CD4-positive, alpha-beta memory T cell (primary cell): ENCODE measurements around the gene CMIP. TPM values are rescaled to one million over a fixed set of nuclear protein-coding genes. Genes with fewer than 3 reads are reported as not detected.

Source experiments
- CTCF ChIA-PET: fragments of 350-600 bp; sonication (Branson Sonifier 250); formaldehyde crosslinking; loops from one replicate; lab custom pipeline; 2021; ENCODE audit warnings: inconsistent platforms; ENCODE audit not compliant: partially characterized antibody; lab: Charles Lee
- POLR2A ChIA-PET: fragments of 350-600 bp; sonication (Branson Sonifier 250); formaldehyde crosslinking; loops from one replicate; lab custom pipeline; 2021; ENCODE audit not compliant: partially characterized antibody; lab: Charles Lee
- DNase-seq, 5 donors: peaks; one replicate each; pipeline versions ENCODE4 v3.0.0 to v3.0.0-alpha.2; 2020 to 2022; ENCODE audit warnings: mixed read lengths in 1 of 5
- H3K27ac ChIP-seq: one replicate; pipeline ENCODE4 v1.7.0; 2013; ENCODE audit warnings: low read depth, low read length
- H3K27me3 ChIP-seq: 2 replicates; pipeline ENCODE4 v1.7.0; 2013; ENCODE audit warnings: mild to moderate bottlenecking, low read length, moderate library complexity; ENCODE audit not compliant: insufficient read depth
- H3K36me3 ChIP-seq: 2 replicates; pipeline ENCODE4 v1.7.0; 2013; ENCODE audit warnings: mild to moderate bottlenecking, low read length, moderate library complexity; ENCODE audit not compliant: insufficient read depth
- H3K4me1 ChIP-seq: 2 replicates; pipeline ENCODE4 v1.7.0; 2013; ENCODE audit warnings: mild to moderate bottlenecking, low read length, moderate library complexity; ENCODE audit not compliant: insufficient read depth
- H3K4me3 ChIP-seq, 2 donors: one replicate each; pipeline ENCODE4 v1.7.0; 2013; ENCODE audit warnings: low read length in 2 of 2, mild to moderate bottlenecking in 1 of 2
- H3K9me3 ChIP-seq, 2 donors: one replicate each; pipeline ENCODE4 v1.7.0; 2013; ENCODE audit warnings: low read length in 2 of 2, control low read depth in 1 of 2; ENCODE audit not compliant: control insufficient read depth in 1 of 2
- H3K27ac Mint-ChIP-seq, 7 donors: one replicate each; pipeline ENCODE4 v1.8.0; 2020 to 2021; ENCODE audit warnings: mixed read lengths in 7 of 7, mild to moderate bottlenecking in 6 of 7, inconsistent platforms in 3 of 7, moderate library complexity in 3 of 7
- H3K27me3 Mint-ChIP-seq, 2 donors: one replicate each; pipeline ENCODE4 v1.8.0; 2020 to 2021; ENCODE audit warnings: mixed read lengths in 2 of 2
- H3K36me3 Mint-ChIP-seq, 2 donors: one replicate each; pipeline ENCODE4 v1.8.0; 2020 to 2021; ENCODE audit warnings: mixed read lengths in 2 of 2, inconsistent platforms in 1 of 2, mild to moderate bottlenecking in 1 of 2
- H3K4me1 Mint-ChIP-seq, 4 donors: one replicate each; pipeline ENCODE4 v1.8.0; 2020 to 2021; ENCODE audit warnings: mixed read lengths in 4 of 4, mild to moderate bottlenecking in 1 of 4
- H3K4me3 Mint-ChIP-seq, 8 donors: one replicate each; pipeline ENCODE4 v1.8.0; 2020 to 2021; ENCODE audit warnings: mixed read lengths in 8 of 8, mild to moderate bottlenecking in 7 of 8, moderate library complexity in 6 of 8, inconsistent platforms in 3 of 8
- H3K9me3 Mint-ChIP-seq, 8 donors: one replicate each; pipeline ENCODE4 v1.8.0; 2020 to 2021; ENCODE audit warnings: mixed read lengths in 8 of 8, mild to moderate bottlenecking in 5 of 8, inconsistent platforms in 3 of 8, moderate library complexity in 1 of 8
- intact Hi-C: fragments of 100-400 bp; cut with micrococcal nuclease; formaldehyde crosslinking; loops from one replicate; pipeline ENCODE4 v1.15.1; 2023
- polyA plus RNA-seq, 2 donors: library from polyadenylated mRNA; unstranded; fragments of 300-500 nt; fragmentation: Illumina TruSeq; gene quantifications; one replicate each; pipeline ENCODE4 v1.2.3, GENCODE V29; 2021
- total RNA-seq, 2 experiments: library from RNA; stranded (reverse); gene quantifications; one replicate each; pipeline ENCODE4 v1.2.3, GENCODE V29; 2021

CMIP gene
- total and polyA plus RNA-seq, 4 experiments from 2014 or later = 0.84 to 36.4 (median 33.2) TPM; not detected in 1

- POLR2A ChIA-PET = no interaction called here
- intact Hi-C loops = no loop called here
- no peaks in the 10 kb centered on the region for H3K27me3 Mint-ChIP-seq
- no peak overlapping the region for H3K4me3 Mint-ChIP-seq
- CTCF ChIA-PET = no interaction called here
- H3K9me3 ChIP-seq = no peaks in the 10 kb centered on the region
- H3K4me1 Mint-ChIP-seq = peaks cover 0 to 9% (median 5%) of the 10 kb centered on the region in 4 donors
- peaks cover 24 to 34% of the 10 kb centered on the region in 2 donors for H3K36me3 Mint-ChIP-seq
- peak overlapping the region in 6 of 7 donors; percentile 1 to 75 (median 26) for H3K27ac Mint-ChIP-seq
- H3K4me3 ChIP-seq = no peak overlapping the region
- no peak for DNase-seq
- H3K4me1 ChIP-seq = no peaks in the 10 kb centered on the region
- no peak overlapping the region for H3K27ac ChIP-seq
- H3K36me3 ChIP-seq = peaks cover 28% of the 10 kb centered on the region
- no peaks in the 10 kb centered on the region for H3K27me3 ChIP-seq
- peaks cover 0 to 2% (median 0%) of the 10 kb centered on the region in 8 donors for H3K9me3 Mint-ChIP-seq
Observed at GRCh38 chr16:81708266-81709015, 263.8 kb downstream of the CMIP start.

- DNase-seq = no peak
- H3K4me1 Mint-ChIP-seq = peaks cover 0 to 15% (median 6%) of the 10 kb centered on the region in 4 donors
- no peak overlapping the region for H3K4me3 ChIP-seq
- no peak overlapping the region for H3K4me3 Mint-ChIP-seq
- POLR2A ChIA-PET = interaction anchor here (1.5 kb wide), 1 partner anchor 10 kb away, joined by 3 read pairs; no protein-coding TSS in a partner anchor
- H3K4me1 ChIP-seq = no peaks in the 10 kb centered on the region
- H3K27me3 ChIP-seq = no peaks in the 10 kb centered on the region
- peaks cover 0 to 2% (median 0%) of the 10 kb centered on the region in 8 donors for H3K9me3 Mint-ChIP-seq
- H3K36me3 ChIP-seq = peaks cover 28% of the 10 kb centered on the region
- H3K27me3 Mint-ChIP-seq = no peaks in the 10 kb centered on the region
- H3K36me3 Mint-ChIP-seq = peaks cover 23 to 33% of the 10 kb centered on the region in 2 donors
- H3K27ac ChIP-seq = no peak overlapping the region
- CTCF ChIA-PET = no interaction called here
- H3K27ac Mint-ChIP-seq = peak overlapping the region in 5 of 7 donors; percentile 1 to 25 (median 16)
- no peaks in the 10 kb centered on the region for H3K9me3 ChIP-seq
- intact Hi-C loops = no loop called here
Observed at GRCh38 chr16:81709016-81709900, 264.6 kb downstream of the CMIP start.

- Histone ChIP-seq H3K9me3 (no peaks in the 10 kb centered on the region), H3K36me3 (peaks cover 23% of the 10 kb centered on the region), H3K4me1 (peaks cover 7% of the 10 kb centered on the region), H3K4me3 (no peak overlapping the region), H3K27ac (no peak overlapping the region), H3K27me3 (no peaks in the 10 kb centered on the region)
- Mint-ChIP-seq H3K27me3 (no peaks in the 10 kb centered on the region), H3K9me3 (peaks cover 0 to 2% (median 0%) of the 10 kb centered on the region in 8 donors), H3K4me1 (peaks cover 4 to 22% (median 11%) of the 10 kb centered on the region in 4 donors), H3K36me3 (peaks cover 23 to 33% of the 10 kb centered on the region in 2 donors), H3K27ac (no peak overlapping the region), H3K4me3 (no peak overlapping the region)
- POLR2A ChIA-PET = interaction anchor here (1.0 to 1.5 kb wide), 2 partner anchors 9 to 93 kb away, joined by 3 read pairs; no protein-coding TSS in a partner anchor
- CTCF ChIA-PET = interaction anchor here (0.9 kb wide), 1 partner anchor 73 kb away, joined by 3 read pairs; no protein-coding TSS in a partner anchor
- DNase-seq = no peak
- intact Hi-C loops = no loop called here
Observed at GRCh38 chr16:81710044-81710443, 265.4 kb downstream of the CMIP start.

- Histone ChIP-seq H3K27ac (no peak overlapping the region), H3K4me3 (no peak overlapping the region), H3K9me3 (no peaks in the 10 kb centered on the region), H3K36me3 (peaks cover 18% of the 10 kb centered on the region), H3K4me1 (peaks cover 12% of the 10 kb centered on the region), H3K27me3 (no peaks in the 10 kb centered on the region)
- Mint-ChIP-seq H3K4me1 (peaks cover 8 to 27% (median 16%) of the 10 kb centered on the region in 4 donors), H3K27ac (no peak overlapping the region), H3K27me3 (no peaks in the 10 kb centered on the region), H3K36me3 (peaks cover 19 to 29% of the 10 kb centered on the region in 2 donors), H3K4me3 (no peak overlapping the region), H3K9me3 (peaks cover 0 to 2% (median 0%) of the 10 kb centered on the region in 8 donors)
- CTCF ChIA-PET = interaction anchor here (0.9 kb wide), 1 partner anchor 73 kb away, joined by 3 read pairs; no protein-coding TSS in a partner anchor
- POLR2A ChIA-PET = interaction anchor here (1.0 to 1.5 kb wide), 2 partner anchors 9 to 93 kb away, joined by 3 read pairs; no protein-coding TSS in a partner anchor
- intact Hi-C loops = no loop called here
- no peak for DNase-seq
Observed at GRCh38 chr16:81710596-81710995, 266.0 kb downstream of the CMIP start.

GRCh38 chr16:81711657-81712319 is 267.2 kb downstream of the CMIP start:
- CTCF ChIA-PET = interaction anchor here (0.7 to 1.7 kb wide), 3 partner anchors 13 to 19 kb away, joined by 3 to 5 read pairs (median 3); no protein-coding TSS in a partner anchor
- no peak overlapping the region for H3K4me3 ChIP-seq
- Mint-ChIP-seq H3K4me3 (no peak overlapping the region), H3K27ac (peak overlapping the region in 4 of 7 donors; percentile 18 to 82 (median 74)), H3K27me3 (no peaks in the 10 kb centered on the region), H3K9me3 (peaks cover 0 to 2% (median 0%) of the 10 kb centered on the region in 8 donors), H3K4me1 (peaks cover 20 to 38% (median 28%) of the 10 kb centered on the region in 4 donors), H3K36me3 (peaks cover 13 to 22% of the 10 kb centered on the region in 2 donors)
- H3K27ac ChIP-seq = no peak overlapping the region
- intact Hi-C loops = no loop called here
- no peaks in the 10 kb centered on the region for H3K27me3 ChIP-seq
- no peaks in the 10 kb centered on the region for H3K9me3 ChIP-seq
- H3K36me3 ChIP-seq = peaks cover 12% of the 10 kb centered on the region
- DNase-seq = no peak
- H3K4me1 ChIP-seq = peaks cover 24% of the 10 kb centered on the region
- POLR2A ChIA-PET = interaction anchor here (0.7 kb wide), 1 partner anchor 10 kb away, joined by 6 read pairs; no protein-coding TSS in a partner anchor

GRCh38 chr16:81712681-81713080 is 268.1 kb downstream of the CMIP start:
- no peak for DNase-seq
- intact Hi-C loops = no loop called here
- Mint-ChIP-seq H3K4me3 (no peak overlapping the region), H3K36me3 (peaks cover 5 to 13% of the 10 kb centered on the region in 2 donors), H3K27ac (peak overlapping the region in 2 of 7 donors; percentile 70 to 87), H3K27me3 (no peaks in the 10 kb centered on the region), H3K9me3 (peaks cover 0 to 2% (median 0%) of the 10 kb centered on the region in 8 donors), H3K4me1 (peaks cover 25 to 41% (median 33%) of the 10 kb centered on the region in 4 donors)
- ChIA-PET CTCF (interaction anchor here (0.5 to 1.7 kb wide), 5 partner anchors 12 to 409 kb away, joined by 3 to 5 read pairs (median 3); no protein-coding TSS in a partner anchor), POLR2A (interaction anchor here (1.0 kb wide), 1 partner anchor 10 kb away, joined by 4 read pairs; no protein-coding TSS in a partner anchor)
- Histone ChIP-seq H3K4me1 (peaks cover 33% of the 10 kb centered on the region), H3K36me3 (peaks cover 7% of the 10 kb centered on the region), H3K4me3 (no peak overlapping the region), H3K27me3 (no peaks in the 10 kb centered on the region), H3K27ac (no peak overlapping the region), H3K9me3 (no peaks in the 10 kb centered on the region)
